ENCODE data around the gene AFF4.
"Not testable (repeated sequence)": the region's sequence is repeated elsewhere in the genome, so short reads cannot be mapped to it uniquely, and the experiment has no call there.

AFF4 gene

DNA sequence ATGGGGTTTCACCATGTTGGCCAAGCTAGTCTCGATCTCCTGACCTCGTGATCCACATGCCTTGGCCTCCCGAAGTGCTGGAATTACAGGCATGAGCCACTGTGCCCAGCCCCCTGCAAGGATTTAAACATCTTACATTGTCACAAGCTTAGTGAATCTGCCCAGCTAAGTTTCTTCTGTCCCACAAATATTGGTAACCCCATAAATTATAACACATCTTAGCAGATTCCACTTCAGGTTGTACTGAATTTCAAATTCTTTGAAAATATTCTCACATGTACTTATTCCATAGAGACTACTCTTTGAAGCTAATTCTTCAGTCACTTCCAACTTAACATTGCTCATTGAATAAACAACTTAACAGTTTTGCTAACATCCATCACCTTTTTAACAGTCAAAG lies 13.4 kb upstream of the AFF4 start:
- Histone ChIP-seq H3K4me1 (ENCODE audit: control insufficient read depth, insufficient read depth, low read length) (no peaks in the 10 kb centered on the region), H3K36me3 (ENCODE audit: control insufficient read depth, insufficient read depth, low read length, severe bottlenecking) (no peaks in the 10 kb centered on the region), H3K9ac (ENCODE audit: low read length) (no peak overlapping the region), H3K27me3 (replicated peaks; ENCODE audit: control insufficient read depth, insufficient read depth, low read length) (no peaks in the 10 kb centered on the region), H3K4me3 (ENCODE audit: low read length) (no peak overlapping the region), H3K9me3 (ENCODE audit: control insufficient read depth, low read length) (peaks cover 2% of the 10 kb centered on the region)
- no peak for DNase-seq (ENCODE audit: low read depth)

DNA sequence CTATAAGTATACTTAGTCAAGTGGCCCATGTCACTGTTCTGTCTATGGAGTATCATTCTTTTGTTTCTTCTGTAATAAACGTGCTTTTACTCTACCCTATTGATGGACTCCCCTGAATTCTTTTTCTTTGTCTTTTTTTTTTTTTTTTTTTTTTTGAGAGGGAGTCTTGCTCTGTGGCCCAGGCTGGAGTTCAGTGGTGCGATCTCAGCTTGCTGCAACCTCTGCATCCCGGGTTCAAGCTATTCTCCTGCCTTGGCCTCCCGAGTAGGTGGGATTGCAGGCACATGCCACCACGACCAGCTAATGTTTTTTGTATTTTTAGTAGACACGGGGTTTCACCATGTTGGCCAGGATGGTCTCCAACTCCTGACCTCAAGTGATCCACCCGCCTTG lies 9.0 kb upstream of the AFF4 start:
- not testable (repeated sequence) for DNase-seq (ENCODE audit: low read depth); H3K4me1 ChIP-seq (ENCODE audit: control insufficient read depth, insufficient read depth, low read length); H3K9me3 ChIP-seq (ENCODE audit: control insufficient read depth, low read length); H3K4me3 ChIP-seq (ENCODE audit: low read length); H3K36me3 ChIP-seq (ENCODE audit: control insufficient read depth, insufficient read depth, low read length, severe bottlenecking); H3K9ac ChIP-seq (ENCODE audit: low read length); H3K27me3 ChIP-seq (replicated peaks; ENCODE audit: control insufficient read depth, insufficient read depth, low read length)

DNA sequence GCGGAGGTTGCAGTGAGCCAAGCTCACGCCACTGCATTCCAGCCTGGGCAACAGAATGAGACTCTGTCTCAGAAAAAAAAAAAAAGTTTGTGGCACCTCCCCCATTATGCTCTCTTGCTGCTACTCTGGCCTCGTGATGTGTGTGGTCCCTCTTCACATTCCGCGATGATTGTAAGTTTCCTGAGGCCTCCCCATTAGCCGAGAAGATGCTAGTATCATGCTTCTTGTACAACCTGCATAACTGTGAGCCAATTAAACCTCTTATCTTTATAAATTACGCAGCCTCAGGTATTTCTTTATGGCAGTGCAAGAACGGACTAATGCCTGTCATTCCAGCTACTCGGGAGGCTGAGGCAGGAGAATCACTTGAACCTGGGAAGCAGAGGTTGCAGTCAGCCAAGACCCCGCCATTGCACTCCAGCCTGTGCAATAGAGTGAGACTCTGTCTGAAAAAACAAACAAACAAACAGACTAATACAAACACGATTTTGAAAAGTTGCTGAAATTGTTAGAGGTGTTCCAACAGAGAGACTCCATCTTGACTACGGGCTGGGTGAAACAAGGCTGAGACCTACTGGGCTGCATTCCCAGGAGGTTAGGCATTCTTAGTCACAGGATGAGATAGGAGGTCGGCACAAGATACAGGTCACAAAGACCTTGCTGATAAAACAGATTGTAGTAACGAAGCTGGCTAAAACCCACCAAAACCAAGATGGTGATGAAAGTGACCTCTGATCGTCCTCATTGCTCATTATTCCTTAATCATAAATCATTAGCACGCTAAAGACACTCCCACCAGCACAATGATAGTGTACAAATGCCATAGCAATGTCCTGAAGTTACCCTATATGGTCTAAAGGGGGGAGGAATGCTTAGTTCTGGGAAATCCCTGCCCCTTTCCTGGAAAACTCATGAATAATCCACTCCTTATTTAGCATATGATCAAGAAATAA lies 8.3 kb upstream of the AFF4 start:
- H3K4me3 ChIP-seq (ENCODE audit: low read length) = no peak overlapping the region
- H3K36me3 ChIP-seq (ENCODE audit: control insufficient read depth, insufficient read depth, low read length, severe bottlenecking) = no peaks in the 10 kb centered on the region
- no peak overlapping the region for H3K9ac ChIP-seq (ENCODE audit: low read length)
- no peak for DNase-seq (ENCODE audit: low read depth)
- peaks cover 1% of the 10 kb centered on the region for H3K9me3 ChIP-seq (ENCODE audit: control insufficient read depth, low read length)
- H3K4me1 ChIP-seq (ENCODE audit: control insufficient read depth, insufficient read depth, low read length) = no peaks in the 10 kb centered on the region
- no peaks in the 10 kb centered on the region for H3K27me3 ChIP-seq (replicated peaks; ENCODE audit: control insufficient read depth, insufficient read depth, low read length)

DNA sequence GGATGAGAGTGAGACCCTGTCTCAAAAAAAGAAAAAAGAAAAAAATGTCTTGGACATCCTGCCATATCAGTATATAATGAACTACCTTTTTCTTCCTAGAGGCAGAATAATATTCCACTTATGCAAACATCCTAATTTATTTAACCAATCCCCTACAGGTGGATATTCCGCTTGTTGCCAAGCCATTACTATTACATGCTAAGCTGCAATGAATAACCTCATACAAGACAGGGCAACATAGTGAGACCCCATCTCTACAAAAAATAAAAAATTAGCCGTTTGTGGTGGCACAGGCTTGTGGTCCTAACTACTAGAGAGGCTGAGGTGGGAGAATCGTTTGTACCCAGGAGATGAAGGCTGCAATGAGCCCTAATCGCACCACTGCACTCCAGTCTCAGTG lies 1.7 kb upstream of the AFF4 start:
- no peaks in the 10 kb centered on the region for H3K27me3 ChIP-seq (replicated peaks; ENCODE audit: control insufficient read depth, insufficient read depth, low read length)
- H3K4me3 ChIP-seq (ENCODE audit: low read length) = no peak overlapping the region
- H3K36me3 ChIP-seq (ENCODE audit: control insufficient read depth, insufficient read depth, low read length, severe bottlenecking) = no peaks in the 10 kb centered on the region
- no peak for DNase-seq (ENCODE audit: low read depth)
- no peaks in the 10 kb centered on the region for H3K9me3 ChIP-seq (ENCODE audit: control insufficient read depth, low read length)
- no peak overlapping the region for H3K9ac ChIP-seq (ENCODE audit: low read length)
- peaks cover 16% of the 10 kb centered on the region for H3K4me1 ChIP-seq (ENCODE audit: control insufficient read depth, insufficient read depth, low read length)

DNA sequence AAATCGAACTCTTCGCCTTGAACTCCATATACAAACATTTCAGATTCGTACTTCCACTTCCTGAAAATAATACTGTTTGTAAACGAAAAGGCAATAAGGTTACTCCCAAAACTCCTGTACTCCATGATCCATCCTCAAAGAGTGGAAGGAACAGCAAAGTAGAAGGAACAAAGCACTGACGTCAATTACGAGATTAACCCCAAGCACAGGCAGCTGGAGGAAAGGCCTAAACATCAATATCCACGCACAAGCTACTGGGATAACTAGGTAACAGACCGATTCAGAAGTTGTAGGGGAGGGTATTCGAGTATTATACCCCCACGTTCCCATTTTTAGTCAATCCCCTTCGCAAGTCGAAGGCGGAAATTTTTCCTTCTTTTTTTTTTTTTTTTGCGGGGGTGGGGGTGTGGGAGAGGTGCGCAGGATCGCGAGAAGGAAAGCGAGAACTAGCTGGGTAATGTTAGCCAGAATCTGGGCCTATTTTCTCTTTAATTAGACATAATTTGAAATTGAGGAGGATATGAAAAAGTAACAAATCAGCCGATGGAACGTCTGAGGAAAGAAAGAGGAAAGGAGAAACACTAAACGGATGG lies 909 bp downstream of the AFF4 start:
- peaks cover 20% of the 10 kb centered on the region for H3K4me1 ChIP-seq (ENCODE audit: control insufficient read depth, insufficient read depth, low read length)
- peak overlapping the region; percentile 94 for H3K4me3 ChIP-seq (ENCODE audit: low read length)
- peak; percentile 87 for DNase-seq (ENCODE audit: low read depth)
- no peaks in the 10 kb centered on the region for H3K36me3 ChIP-seq (ENCODE audit: control insufficient read depth, insufficient read depth, low read length, severe bottlenecking)
- no peaks in the 10 kb centered on the region for H3K27me3 ChIP-seq (replicated peaks; ENCODE audit: control insufficient read depth, insufficient read depth, low read length)
- no peaks in the 10 kb centered on the region for H3K9me3 ChIP-seq (ENCODE audit: control insufficient read depth, low read length)
- H3K9ac ChIP-seq (ENCODE audit: low read length) = peak overlapping the region; percentile 99

DNA sequence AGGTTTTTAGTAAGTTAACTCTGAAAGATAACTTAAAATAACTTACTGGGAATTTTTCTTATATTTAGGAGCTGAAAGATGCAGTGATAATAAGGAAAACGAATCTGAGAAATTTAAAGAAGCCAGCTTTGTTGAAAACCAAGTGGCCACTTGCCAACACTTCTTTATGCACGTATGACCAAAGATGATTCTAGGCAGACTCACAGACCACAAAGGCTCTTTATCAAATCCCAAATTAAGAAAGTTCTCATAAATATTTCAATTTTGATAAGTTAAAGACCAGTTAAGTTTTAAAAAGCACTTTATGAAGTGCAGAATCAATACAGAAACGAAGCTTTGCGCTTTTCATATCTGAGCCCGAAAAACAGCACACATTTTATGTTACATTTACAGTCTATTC lies 1.5 kb downstream of the AFF4 start:
- peaks cover 20% of the 10 kb centered on the region for H3K4me1 ChIP-seq (ENCODE audit: control insufficient read depth, insufficient read depth, low read length)
- peak overlapping the region; percentile 99 for H3K9ac ChIP-seq (ENCODE audit: low read length)
- H3K27me3 ChIP-seq (replicated peaks; ENCODE audit: control insufficient read depth, insufficient read depth, low read length) = no peaks in the 10 kb centered on the region
- no peaks in the 10 kb centered on the region for H3K36me3 ChIP-seq (ENCODE audit: control insufficient read depth, insufficient read depth, low read length, severe bottlenecking)
- H3K9me3 ChIP-seq (ENCODE audit: control insufficient read depth, low read length) = no peaks in the 10 kb centered on the region
- H3K4me3 ChIP-seq (ENCODE audit: low read length) = peak overlapping the region; percentile 94
- DNase-seq (ENCODE audit: low read depth) = peak; percentile 73

DNA sequence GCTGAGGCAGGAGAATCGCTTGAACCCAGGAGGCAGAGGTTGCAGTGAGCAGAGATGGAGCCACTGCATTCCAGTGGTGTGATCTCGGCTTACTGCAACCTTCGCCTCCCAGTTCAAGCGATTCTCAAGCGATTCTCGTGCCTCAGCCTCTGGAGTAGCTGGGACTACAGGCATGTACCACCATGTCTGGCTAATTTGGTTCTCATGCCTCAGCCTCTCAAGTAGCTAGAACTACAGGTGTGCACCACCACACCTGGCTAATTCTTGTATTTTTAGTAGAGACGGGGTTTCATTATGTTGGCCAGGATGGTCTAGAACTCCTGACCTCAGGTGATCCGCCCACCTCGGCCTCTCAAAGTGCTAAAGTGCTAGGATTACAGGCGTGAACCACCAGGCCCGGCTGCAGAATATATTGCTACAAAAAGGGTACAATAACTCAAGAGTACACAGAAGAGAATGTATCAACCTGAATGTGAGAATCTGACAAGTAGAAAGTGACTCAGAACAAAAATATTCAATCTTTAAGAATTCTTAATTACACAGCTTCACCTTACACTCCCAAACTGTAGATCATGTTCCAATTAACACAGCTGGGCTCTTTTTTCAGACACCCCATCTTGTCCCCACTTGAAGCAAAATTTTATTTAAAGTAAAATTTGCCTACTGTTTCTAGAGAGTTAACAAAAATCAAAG lies 2.2 kb downstream of the AFF4 start:
- not testable (repeated sequence) for H3K36me3 ChIP-seq (ENCODE audit: control insufficient read depth, insufficient read depth, low read length, severe bottlenecking); H3K9me3 ChIP-seq (ENCODE audit: control insufficient read depth, low read length); H3K27me3 ChIP-seq (replicated peaks; ENCODE audit: control insufficient read depth, insufficient read depth, low read length)
- Histone ChIP-seq H3K4me3 (ENCODE audit: low read length) (peak overlapping the region; percentile 94), H3K9ac (ENCODE audit: low read length) (peak overlapping the region; percentile 99), H3K4me1 (ENCODE audit: control insufficient read depth, insufficient read depth, low read length) (peaks cover 20% of the 10 kb centered on the region)
- DNase-seq (ENCODE audit: low read depth) = peak; percentile 24

DNA sequence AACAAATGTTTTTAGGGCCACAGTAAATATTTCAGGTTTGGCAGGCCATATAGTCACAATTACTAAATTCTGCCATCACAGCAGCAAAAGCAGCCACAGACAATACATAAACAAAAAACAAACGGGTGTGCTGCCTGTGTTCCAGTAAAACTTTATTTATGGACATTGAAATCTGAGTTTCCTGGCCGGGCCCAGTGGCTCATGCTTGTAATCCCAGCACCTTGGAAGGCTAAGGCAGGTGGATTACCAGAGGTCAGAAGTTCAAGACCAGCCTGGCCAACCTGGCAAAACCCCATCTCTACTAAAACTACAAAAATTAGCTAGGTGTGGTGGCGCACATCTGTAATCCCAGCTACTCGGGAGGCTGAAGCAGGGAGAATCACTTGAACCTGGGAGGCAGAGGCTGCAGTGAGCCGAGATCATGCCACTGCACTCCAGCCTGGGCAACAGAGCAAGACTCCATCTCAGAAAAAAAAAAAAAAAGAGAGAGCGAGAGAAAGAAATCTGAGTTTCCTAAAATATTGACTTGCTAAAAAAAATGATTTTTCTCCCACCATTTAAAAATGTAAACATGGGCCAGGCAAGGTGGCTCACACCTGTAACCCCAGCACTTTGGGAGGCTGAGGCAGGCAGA lies 7.2 kb downstream of the AFF4 start:
- H3K27me3 ChIP-seq (replicated peaks; ENCODE audit: control insufficient read depth, insufficient read depth, low read length); H3K9me3 ChIP-seq (ENCODE audit: control insufficient read depth, low read length); H3K4me3 ChIP-seq (ENCODE audit: low read length); H3K36me3 ChIP-seq (ENCODE audit: control insufficient read depth, insufficient read depth, low read length, severe bottlenecking); DNase-seq (ENCODE audit: low read depth); H3K9ac ChIP-seq (ENCODE audit: low read length): not testable (repeated sequence)
- peaks cover 23% of the 10 kb centered on the region for H3K4me1 ChIP-seq (ENCODE audit: control insufficient read depth, insufficient read depth, low read length)

DNA sequence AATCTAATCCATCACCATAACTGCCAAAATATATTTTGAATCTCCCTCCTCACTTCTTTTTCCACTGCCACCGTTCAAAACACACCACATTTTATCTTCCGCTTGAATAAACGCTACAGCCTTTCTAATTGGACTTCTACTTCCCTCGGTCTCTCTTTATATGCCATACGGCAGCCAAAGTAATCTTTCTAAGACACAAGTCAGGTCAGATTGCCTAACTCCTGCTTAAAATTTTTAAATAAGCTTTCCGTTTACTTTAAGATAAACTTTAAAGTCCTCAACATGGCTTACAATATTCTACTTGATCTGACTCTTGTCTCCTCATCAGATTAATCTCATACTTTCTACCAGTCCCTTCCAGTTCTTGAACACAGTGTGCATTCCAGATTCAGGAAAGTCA lies 9.7 kb downstream of the AFF4 start:
- Histone ChIP-seq H3K27me3 (replicated peaks; ENCODE audit: control insufficient read depth, insufficient read depth, low read length) (no peaks in the 10 kb centered on the region), H3K4me3 (ENCODE audit: low read length) (no peak overlapping the region), H3K4me1 (ENCODE audit: control insufficient read depth, insufficient read depth, low read length) (peaks cover 8% of the 10 kb centered on the region), H3K36me3 (ENCODE audit: control insufficient read depth, insufficient read depth, low read length, severe bottlenecking) (peaks cover 7% of the 10 kb centered on the region), H3K9me3 (ENCODE audit: control insufficient read depth, low read length) (no peaks in the 10 kb centered on the region), H3K9ac (ENCODE audit: low read length) (no peak overlapping the region)
- no peak for DNase-seq (ENCODE audit: low read depth)

DNA sequence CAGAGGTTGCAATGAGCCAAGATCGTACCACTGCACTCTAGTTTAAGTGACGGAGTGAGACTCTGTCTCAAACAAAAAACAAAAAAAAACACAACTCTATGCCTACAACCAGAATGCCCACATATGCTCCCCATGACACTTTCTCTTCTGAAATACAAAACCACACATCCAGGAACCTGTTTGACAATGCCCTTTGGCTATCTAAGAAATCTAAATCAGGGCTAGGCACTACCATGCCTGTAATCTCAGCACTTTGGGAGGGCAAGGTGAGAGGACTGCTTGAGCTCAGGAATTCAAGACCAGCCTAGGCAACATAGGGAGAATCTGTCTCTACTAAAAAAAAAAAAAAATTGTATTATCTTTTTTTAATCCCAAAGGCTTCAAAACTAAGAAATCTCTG lies 10.6 kb downstream of the AFF4 start:
- H3K4me3 ChIP-seq (ENCODE audit: low read length) = no peak overlapping the region
- DNase-seq (ENCODE audit: low read depth) = no peak
- H3K4me1 ChIP-seq (ENCODE audit: control insufficient read depth, insufficient read depth, low read length) = peaks cover 8% of the 10 kb centered on the region
- H3K27me3 ChIP-seq (replicated peaks; ENCODE audit: control insufficient read depth, insufficient read depth, low read length) = no peaks in the 10 kb centered on the region
- no peak overlapping the region for H3K9ac ChIP-seq (ENCODE audit: low read length)
- H3K36me3 ChIP-seq (ENCODE audit: control insufficient read depth, insufficient read depth, low read length, severe bottlenecking) = peaks cover 7% of the 10 kb centered on the region
- H3K9me3 ChIP-seq (ENCODE audit: control insufficient read depth, low read length) = no peaks in the 10 kb centered on the region

DNA sequence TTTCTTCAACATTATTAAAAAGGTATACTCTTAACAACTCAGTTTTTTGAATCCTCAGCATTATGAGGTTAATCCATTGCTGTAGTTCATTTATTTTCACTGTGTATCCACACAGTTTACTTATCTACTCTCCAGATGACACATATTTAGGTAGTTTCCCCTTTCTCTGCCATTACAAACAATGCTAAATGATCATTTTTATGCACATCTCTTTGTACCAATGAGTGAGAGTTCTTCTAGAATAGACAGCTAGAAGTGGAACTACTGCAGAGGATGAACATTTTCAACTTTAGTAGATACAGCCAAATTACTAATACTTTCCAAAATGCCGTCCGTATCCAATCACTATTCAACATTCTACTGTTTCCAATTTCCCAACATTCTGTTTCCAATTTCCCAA lies 11.5 kb downstream of the AFF4 start:
- Histone ChIP-seq H3K27me3 (replicated peaks; ENCODE audit: control insufficient read depth, insufficient read depth, low read length) (no peaks in the 10 kb centered on the region), H3K4me1 (ENCODE audit: control insufficient read depth, insufficient read depth, low read length) (peaks cover 16% of the 10 kb centered on the region), H3K4me3 (ENCODE audit: low read length) (no peak overlapping the region), H3K36me3 (ENCODE audit: control insufficient read depth, insufficient read depth, low read length, severe bottlenecking) (peaks cover 7% of the 10 kb centered on the region), H3K9me3 (ENCODE audit: control insufficient read depth, low read length) (no peaks in the 10 kb centered on the region), H3K9ac (ENCODE audit: low read length) (no peak overlapping the region)
- no peak for DNase-seq (ENCODE audit: low read depth)
